GM20000 (cell line): ENCODE measurements around the gene MTMR4.

Experiments
- DNase-seq: peaks from one replicate; pipeline ENCODE4 v3.0.0; 2012; ENCODE audit warnings: low spot score
- CTCF ChIP-seq: IDR thresholded peaks from 2 replicates; pipeline ENCODE4 v1.5.1; 2012; ENCODE audit warnings: mild to moderate bottlenecking, control low read depth; ENCODE audit errors: extremely low read depth, missing control alignments

MTMR4 gene

GRCh38 chr17:58537266-58537665, 22.8 kb upstream of the MTMR4 start:
- TF ChIP-seq CTCF = no peak
- no peak for DNase-seq

DNA sequence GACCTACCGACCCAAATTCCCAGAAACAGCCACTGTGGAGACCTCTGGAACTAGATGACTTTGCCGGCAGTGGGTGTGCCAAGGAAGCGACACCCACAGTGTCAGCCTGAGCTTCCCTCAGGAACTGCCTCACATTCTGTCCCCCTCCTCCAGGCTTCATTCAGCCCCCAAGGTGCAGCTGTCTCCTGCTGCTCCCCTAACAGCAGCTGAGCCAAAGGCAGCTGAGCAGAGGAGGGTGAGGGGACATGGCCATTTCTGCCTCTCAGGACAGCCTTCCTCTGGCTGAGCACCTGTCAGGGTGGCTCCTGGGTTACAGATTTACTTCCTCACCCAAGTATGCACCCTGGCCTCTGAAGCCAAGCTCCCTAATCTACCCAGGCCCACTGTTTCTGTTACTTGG, 22.1 kb upstream of the MTMR4 start:
- DNase-seq = no peak
- no peak for TF ChIP-seq CTCF

- no peak for TF ChIP-seq CTCF
- DNase-seq = no peak
Observed at GRCh38 chr17:58535431-58535830, 21.0 kb upstream of the MTMR4 start.

DNA sequence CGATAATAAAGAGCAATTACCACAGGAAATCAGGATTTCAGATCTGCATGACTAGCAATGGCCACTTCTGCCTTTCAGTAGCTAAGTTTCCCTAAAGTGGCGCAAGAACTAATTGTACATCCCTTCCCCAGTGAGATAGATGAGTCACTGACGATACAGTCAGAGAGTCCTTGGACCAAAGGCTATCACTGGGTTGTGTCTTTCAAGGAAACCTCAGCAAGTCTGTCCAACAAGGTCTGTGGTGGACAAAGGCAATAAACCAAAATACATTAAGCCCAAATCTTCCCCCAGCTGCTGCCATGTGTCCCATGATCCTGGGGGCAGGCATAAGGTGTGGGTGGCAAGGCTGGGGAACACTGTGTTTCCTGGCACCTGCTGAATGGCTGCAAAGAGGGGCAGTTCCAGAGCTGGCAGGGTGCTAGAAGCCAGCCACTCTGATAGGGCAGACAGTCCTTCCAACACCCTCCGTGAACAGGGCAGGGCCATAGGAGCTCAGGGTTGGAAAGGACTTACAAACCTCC, 20.5 kb upstream of the MTMR4 start:
- TF ChIP-seq CTCF = no peak
- DNase-seq = no peak

DNA sequence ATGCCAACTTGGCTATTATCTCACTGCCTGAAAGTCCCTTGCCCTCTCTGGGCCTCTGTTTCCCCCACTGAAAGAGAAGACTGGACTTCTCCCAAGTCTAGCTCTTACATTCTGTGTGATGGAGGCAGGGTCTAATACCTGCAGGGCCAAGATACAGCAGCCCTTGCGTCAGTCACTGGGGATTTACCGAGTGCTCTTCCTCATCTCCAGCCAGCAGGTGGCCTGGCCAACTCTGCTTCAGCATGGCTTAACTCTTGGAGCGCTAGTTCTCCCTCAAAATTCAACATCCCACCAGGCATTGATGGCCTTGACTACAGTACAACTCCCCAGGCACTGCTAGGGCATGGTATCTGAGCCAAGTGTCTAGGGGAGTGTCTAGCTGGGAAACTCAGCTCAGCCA, 19.9 kb upstream of the MTMR4 start:
- no peak for TF ChIP-seq CTCF
- no peak for DNase-seq

DNA sequence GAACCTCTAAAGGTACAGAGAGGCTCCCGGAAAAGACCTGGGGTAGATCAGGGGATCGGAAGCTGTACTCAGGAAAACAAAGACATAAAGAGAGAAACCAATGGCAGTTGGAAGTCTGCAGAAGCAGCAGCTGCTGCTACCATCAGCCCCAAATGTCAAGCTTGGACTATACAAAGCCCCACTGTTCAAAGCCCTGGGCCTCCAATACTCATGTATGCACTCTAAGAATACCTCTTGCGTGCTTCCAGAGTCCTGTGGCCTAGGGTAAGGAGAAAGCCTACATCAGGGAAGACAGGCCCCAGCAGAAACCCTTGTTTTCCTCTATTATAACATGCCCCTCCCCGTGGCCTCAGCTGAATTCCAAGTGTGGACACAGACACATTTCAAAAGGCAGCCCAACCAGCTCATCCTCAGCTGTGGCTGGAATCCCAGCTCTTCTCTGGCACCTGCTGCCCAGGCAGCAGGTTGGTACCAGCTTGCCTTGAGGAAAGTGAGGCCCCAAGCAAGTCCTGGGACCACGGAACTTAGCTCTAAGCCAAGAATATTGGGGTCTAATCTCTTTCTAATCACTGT, 19.3 kb upstream of the MTMR4 start:
- DNase-seq = no peak
- TF ChIP-seq CTCF = no peak

DNA sequence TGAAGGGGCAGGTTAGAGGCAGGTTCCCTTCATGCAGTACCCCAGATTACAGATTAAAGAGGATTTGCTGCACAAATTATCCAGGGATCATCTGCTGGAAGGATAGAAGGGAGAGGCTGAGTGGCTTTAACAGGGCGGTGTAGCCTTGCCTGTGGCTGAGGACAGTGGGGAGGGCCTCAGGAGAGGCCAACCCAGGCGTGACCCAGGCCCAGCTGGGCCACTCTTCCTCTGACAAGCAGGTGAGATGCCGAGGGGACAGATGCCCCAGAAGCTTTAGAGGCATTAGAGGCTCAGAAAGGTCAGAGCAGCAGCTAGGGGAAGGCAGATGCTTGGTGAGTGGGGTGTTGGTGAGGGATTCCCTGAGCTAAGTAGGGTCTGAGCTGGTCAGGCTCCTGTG, 18.1 kb upstream of the MTMR4 start:
- DNase-seq = no peak
- TF ChIP-seq CTCF = no peak
